Fibroblast of villous mesenchyme (primary cell): Measurements from ENCODE around the gene PROB1. TPM values are rescaled to one million over a fixed set of nuclear protein-coding genes. Genes with fewer than 3 reads are reported as not detected.
"Not testable (repeated sequence)": the region's sequence is repeated elsewhere in the genome, so short reads cannot be mapped to it uniquely, and the experiment has no call there.

Experiments
- DNase-seq: peaks from one replicate; pipeline ENCODE4 v3.0.0-alpha.2; 2010; ENCODE audit warnings: low read depth
- H3K4me3 ChIP-seq: 2 replicates; pipeline ENCODE4 v1.5.1; 2011; ENCODE audit warnings: low read depth, mild to moderate bottlenecking, low read length
- CTCF ChIP-seq: IDR thresholded peaks from 2 replicates; pipeline ENCODE4 v1.5.1; 2012; ENCODE audit warnings: low read depth, mild to moderate bottlenecking, low read length; ENCODE audit not compliant: insufficient read depth
- total RNA-seq: library from RNA; depleted of rRNA; stranded (reverse); fragments of >200 nt; gene quantifications from 2 replicates; pipeline ENCODE4 v1.2.3, GENCODE V29; 2012

The PROB1 gene
- total RNA-seq, 1 donor, result 4.3 TPM

GRCh38 chr5:139387611-139388197, 7.2 kb downstream of the PROB1 start:
- TF ChIP-seq CTCF, result no peak
- no peak overlapping the region for H3K4me3 ChIP-seq
- DNase-seq, result no peak

DNA sequence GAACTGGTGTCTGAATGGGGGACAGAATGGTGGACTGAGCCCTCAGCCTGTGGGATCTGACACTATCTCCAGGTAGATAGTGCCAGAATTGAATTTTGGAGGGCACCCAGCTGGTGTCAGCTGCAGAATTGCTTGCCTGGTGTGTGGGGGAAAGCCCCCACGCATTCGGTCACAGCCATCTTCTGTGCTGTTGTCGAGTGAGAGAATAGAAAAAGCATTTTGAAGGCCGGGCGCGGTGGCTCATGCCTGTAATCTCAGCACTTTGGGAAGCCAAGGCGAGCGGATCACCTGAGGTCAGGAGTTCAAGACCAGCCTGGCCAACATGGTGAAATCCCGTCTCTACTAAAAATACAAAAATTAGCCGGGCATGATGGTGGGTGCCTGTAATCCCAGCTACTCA, 7.9 kb downstream of the PROB1 start:
- H3K4me3 ChIP-seq, DNase-seq: not testable (repeated sequence)

DNA sequence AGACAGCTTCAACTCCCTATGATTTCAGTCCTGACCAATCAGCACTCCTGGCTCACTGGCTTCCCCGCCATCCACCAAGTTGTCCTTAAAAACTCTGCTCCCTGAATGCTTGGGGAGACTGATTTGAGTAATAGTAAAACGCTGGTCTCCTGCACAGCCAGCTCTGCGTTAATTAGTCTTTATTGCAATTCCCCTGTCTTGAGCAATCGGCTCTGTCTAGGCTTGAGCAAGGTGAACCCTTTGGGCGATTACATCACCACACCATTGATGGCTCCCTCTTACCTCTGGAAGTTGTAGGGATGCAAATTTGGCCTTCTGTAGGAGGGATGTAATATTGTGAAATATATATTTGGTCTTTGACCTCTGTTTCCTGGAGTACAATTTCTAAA, 8.9 kb downstream of the PROB1 start:
- DNase-seq, result no peak
- no peak overlapping the region for H3K4me3 ChIP-seq
- TF ChIP-seq CTCF, result no peak

- peak overlapping the region; percentile 27 for H3K4me3 ChIP-seq
- TF ChIP-seq CTCF, result peak; percentile 24
- DNase-seq, result peak; percentile 60
Observed at GRCh38 chr5:139385061-139386049, 9.5 kb downstream of the PROB1 start.

DNA sequence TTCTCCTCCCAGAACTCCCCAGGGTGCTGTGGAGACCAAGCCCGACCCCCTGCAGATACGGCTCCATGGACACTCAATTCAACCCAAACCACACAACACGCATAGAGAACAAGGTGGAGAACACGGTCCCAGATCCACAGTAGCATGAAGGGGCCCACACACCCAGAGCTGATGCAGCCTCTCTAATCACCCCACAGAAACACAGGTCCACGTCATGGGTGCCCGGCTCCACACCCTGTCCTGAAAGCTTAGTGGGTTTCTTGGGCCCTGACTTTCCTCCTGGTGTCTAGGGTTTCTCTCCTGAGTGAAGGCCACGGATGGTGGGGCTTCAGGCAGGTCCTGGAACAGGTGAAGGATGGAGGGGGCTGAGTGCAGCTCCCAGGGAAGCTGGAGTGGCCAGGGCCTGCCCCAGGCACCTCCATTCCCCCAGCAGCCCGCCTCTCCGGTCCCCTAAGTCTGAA, 10.3 kb downstream of the PROB1 start:
- no peak for DNase-seq
- TF ChIP-seq CTCF, result no peak
- H3K4me3 ChIP-seq, result peak overlapping the region; percentile 27

DNA sequence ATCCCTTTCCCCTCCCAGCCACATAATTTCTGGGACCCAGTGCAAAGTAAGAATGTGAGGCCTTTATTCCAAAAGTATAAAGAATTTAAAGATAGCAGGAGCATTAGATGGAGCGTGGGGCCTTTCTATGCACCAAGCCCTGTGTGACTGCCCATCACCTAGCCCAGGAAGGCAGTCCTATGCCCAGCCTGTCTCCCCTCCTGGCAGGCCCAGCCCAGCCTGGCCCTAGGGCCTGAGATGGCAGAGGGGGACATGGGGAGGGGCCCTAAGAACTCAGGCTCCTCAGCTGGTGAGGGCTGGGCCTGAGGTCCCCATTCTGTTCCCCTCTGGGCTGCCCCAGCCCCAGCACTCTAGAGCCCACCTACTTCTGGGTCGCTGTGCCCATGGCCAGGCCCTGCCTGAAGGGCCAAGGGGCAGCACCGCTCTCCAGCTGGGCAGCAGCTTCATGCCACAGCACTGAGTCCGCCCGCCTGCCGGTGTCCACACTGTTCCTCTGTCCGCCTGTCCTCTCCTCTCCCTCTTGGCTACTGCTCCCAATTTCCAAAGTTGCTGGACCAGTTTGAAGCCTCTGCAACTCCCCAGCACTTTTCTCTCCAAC, 10.8 kb downstream of the PROB1 start:
- no peak overlapping the region for H3K4me3 ChIP-seq
- DNase-seq, result no peak
- TF ChIP-seq CTCF, result no peak
